ENCODE data around the gene ZMAT5.

The ZMAT5 gene

GRCh38 chr22:29732883-29733282 is 33.9 kb downstream of the ZMAT5 start:
- no peak for DNase-seq (ENCODE audit: low spot score)

- DNase-seq (ENCODE audit: low spot score), result no peak
Observed at GRCh38 chr22:29731058-29731850, 35.6 kb downstream of the ZMAT5 start.

GRCh38 chr22:29729161-29729560 is 37.6 kb downstream of the ZMAT5 start:
- no peak for DNase-seq (ENCODE audit: low spot score)

GRCh38 chr22:29727131-29727523 is 39.7 kb downstream of the ZMAT5 start:
- DNase-seq (ENCODE audit: low spot score), result peak; percentile 66

GRCh38 chr22:29726512-29727130 is 40.2 kb downstream of the ZMAT5 start:
- no peak for DNase-seq (ENCODE audit: low spot score)

- DNase-seq (ENCODE audit: low spot score), result no peak
Observed at GRCh38 chr22:29726106-29726505, 40.7 kb downstream of the ZMAT5 start.

- no peak for DNase-seq (ENCODE audit: low spot score)
Observed at GRCh38 chr22:29724843-29725242, 42.0 kb downstream of the ZMAT5 start.

- DNase-seq (ENCODE audit: low spot score), result no peak
Observed at GRCh38 chr22:29723766-29724165, 43.0 kb downstream of the ZMAT5 start.

- no peak for DNase-seq (ENCODE audit: low spot score)
Observed at GRCh38 chr22:29722587-29722986, 44.2 kb downstream of the ZMAT5 start.

- no peak for DNase-seq (ENCODE audit: low spot score)
Observed at GRCh38 chr22:29722151-29722550, 44.7 kb downstream of the ZMAT5 start.

- no peak for DNase-seq (ENCODE audit: low spot score)
Observed at GRCh38 chr22:29720811-29721323, 45.9 kb downstream of the ZMAT5 start.

- DNase-seq (ENCODE audit: low spot score), result no peak
Observed at GRCh38 chr22:29719899-29720645, 46.7 kb downstream of the ZMAT5 start, which contains the start of gene CABP7. Gene CABP7 (plus strand): TSS chr22:29720003. CDS start chr22:29720425, 422 bp downstream.

- DNase-seq (ENCODE audit: low spot score), result no peak
Observed at GRCh38 chr22:29718949-29719898, 47.6 kb downstream of the ZMAT5 start.

GRCh38 chr22:29717789-29718188 is 49.0 kb downstream of the ZMAT5 start:
- DNase-seq (ENCODE audit: low spot score), result no peak

GRCh38 chr22:29716814-29717545 is 49.8 kb downstream of the ZMAT5 start:
- DNase-seq (ENCODE audit: low spot score), result no peak

GRCh38 chr22:29715705-29716104 is 51.1 kb downstream of the ZMAT5 start:
- no peak for DNase-seq (ENCODE audit: low spot score)

- peak; percentile 64 for DNase-seq (ENCODE audit: low spot score)
Observed at GRCh38 chr22:29715240-29715639, 51.6 kb downstream of the ZMAT5 start.

- no peak for DNase-seq (ENCODE audit: low spot score)
Observed at GRCh38 chr22:29713156-29713727, 53.6 kb downstream of the ZMAT5 start.

- no peak for DNase-seq (ENCODE audit: low spot score)
Observed at GRCh38 chr22:29712119-29712518, 54.7 kb downstream of the ZMAT5 start.
